Endothelial cell of umbilical vein (primary cell): Measurements from ENCODE around the gene MIER3.

ENCODE experiments used
- CTCF ChIP-seq, 2 donors: IDR thresholded peaks; 1 replicate in 1 of 2; 2 replicates in 1 of 2; pipeline ENCODE4 v1.5.1; 2011; ENCODE audit warnings: low read length in 2 of 2, mild to moderate bottlenecking in 2 of 2, moderate library complexity in 2 of 2, control low read depth in 1 of 2, inconsistent platforms in 1 of 2, low read depth in 1 of 2; ENCODE audit not compliant: insufficient read depth in 1 of 2; ENCODE audit errors: extremely low read depth in 1 of 2
- EZH2 ChIP-seq: IDR thresholded peaks from 2 replicates; pipeline ENCODE4 v1.6.1; 2012; ENCODE audit warnings: borderline replicate concordance, low read depth, mild to moderate bottlenecking, moderate library complexity, low read length, inconsistent platforms; ENCODE audit not compliant: severe bottlenecking
- JUN ChIP-seq: IDR thresholded peaks from 2 replicates; pipeline ENCODE4 v1.6.1; 2011; ENCODE audit warnings: borderline replicate concordance, low read depth; ENCODE audit not compliant: insufficient read length, insufficient read depth
- MAX ChIP-seq: IDR thresholded peaks from 2 replicates; pipeline ENCODE4 v1.6.1; 2011; ENCODE audit not compliant: insufficient read depth, insufficient read length
- MYC ChIP-seq: IDR thresholded peaks from one replicate; pipeline ENCODE4 v1.6.1; 2011; ENCODE audit warnings: mild to moderate bottlenecking, low read depth, low read length
- POLR2A ChIP-seq: IDR thresholded peaks from 2 replicates; pipeline ENCODE4 v1.6.1; 2012; ENCODE audit warnings: low read depth, mild to moderate bottlenecking, control low read depth, low read length
- POLR2AphosphoS5 ChIP-seq: IDR thresholded peaks from 2 replicates; pipeline ENCODE4 v1.6.1; 2012; ENCODE audit warnings: low read depth, mild to moderate bottlenecking, control low read depth, low read length, moderate library complexity; ENCODE audit not compliant: insufficient read depth

- TF ChIP-seq CTCF (IDR thresholded peaks at IDR 0.05; ENCODE audit: extremely low read depth in 1 of 2, insufficient read depth in 1 of 2, low read depth in 1 of 2, low read length in 2 of 2) (no peak), POLR2A (no peak), POLR2AphosphoS5 (no peak), JUN (no peak), MAX (no peak), EZH2 (no peak), MYC (no peak)
These were observed 43.0 kb downstream of the MIER3 start for GRCh38 chr5:56908942-56909293.
